Measurements from ENCODE around the gene ARL15.

The ARL15 gene

DNA sequence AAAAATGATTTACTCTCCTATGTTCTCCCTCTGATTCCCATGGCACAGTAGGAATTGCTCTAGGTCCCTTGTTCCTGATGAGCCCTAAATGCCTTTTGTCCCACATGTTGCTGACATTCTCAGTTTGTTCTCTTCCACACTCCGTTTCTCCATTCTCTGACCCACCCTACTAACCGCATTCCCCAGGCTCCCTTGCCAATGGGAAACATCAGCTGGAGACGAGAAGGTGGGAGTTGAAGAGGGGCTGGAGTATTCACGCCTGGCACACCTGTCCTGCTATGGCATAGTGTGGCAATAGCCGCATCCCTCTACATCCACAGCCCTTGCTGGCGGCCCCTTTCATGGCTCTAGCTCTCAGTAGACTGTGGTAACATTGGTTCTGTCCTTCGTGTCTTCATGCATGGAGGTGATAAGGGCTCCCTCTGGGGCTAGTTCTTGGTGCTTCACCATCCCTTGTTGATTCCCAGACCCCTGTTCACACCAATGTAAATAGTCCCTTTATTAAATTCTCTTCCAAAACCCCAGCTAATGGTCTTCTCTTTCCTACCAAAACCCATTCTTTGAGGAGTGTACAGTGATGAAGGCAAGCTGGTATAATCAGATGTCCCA is 16.4 kb upstream of the ARL15 start:
- no peak overlapping the region for H3K4me3 ChIP-seq (ENCODE audit: low read length, poor library complexity, severe bottlenecking)
- no peaks in the 10 kb centered on the region for H3K9me2 ChIP-seq (replicated peaks; ENCODE audit: low read depth, low read length)
- no peak for TF ChIP-seq EZH2phosphoT487 (IDR thresholded peaks at IDR 0.05; ENCODE audit: borderline replicate concordance)
- TF ChIP-seq, protein P1, sequence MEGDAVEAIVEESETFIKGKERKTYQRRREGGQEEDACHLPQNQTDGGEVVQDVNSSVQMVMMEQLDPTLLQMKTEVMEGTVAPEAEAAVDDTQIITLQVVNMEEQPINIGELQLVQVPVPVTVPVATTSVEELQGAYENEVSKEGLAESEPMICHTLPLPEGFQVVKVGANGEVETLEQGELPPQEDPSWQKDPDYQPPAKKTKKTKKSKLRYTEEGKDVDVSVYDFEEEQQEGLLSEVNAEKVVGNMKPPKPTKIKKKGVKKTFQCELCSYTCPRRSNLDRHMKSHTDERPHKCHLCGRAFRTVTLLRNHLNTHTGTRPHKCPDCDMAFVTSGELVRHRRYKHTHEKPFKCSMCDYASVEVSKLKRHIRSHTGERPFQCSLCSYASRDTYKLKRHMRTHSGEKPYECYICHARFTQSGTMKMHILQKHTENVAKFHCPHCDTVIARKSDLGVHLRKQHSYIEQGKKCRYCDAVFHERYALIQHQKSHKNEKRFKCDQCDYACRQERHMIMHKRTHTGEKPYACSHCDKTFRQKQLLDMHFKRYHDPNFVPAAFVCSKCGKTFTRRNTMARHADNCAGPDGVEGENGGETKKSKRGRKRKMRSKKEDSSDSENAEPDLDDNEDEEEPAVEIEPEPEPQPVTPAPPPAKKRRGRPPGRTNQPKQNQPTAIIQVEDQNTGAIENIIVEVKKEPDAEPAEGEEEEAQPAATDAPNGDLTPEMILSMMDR (conservative IDR thresholded peaks at IDR 0.05; ENCODE audit: low read length) = no peak
- no peak overlapping the region for H3K4me2 ChIP-seq (ENCODE audit: low read depth, low read length, poor library complexity, severe bottlenecking)
- H3K36me3 ChIP-seq (ENCODE audit: insufficient read depth, low read length) = no peaks in the 10 kb centered on the region
- H3K9ac ChIP-seq (ENCODE audit: low read depth, low read length, poor library complexity, severe bottlenecking) = no peak overlapping the region
- no peaks in the 10 kb centered on the region for H3K27me3 ChIP-seq (ENCODE audit: insufficient read depth, low read length, poor library complexity, severe bottlenecking)
- no peak overlapping the region for H2AFZ ChIP-seq (ENCODE audit: low read length)
- no peaks in the 10 kb centered on the region for H3F3A ChIP-seq (ENCODE audit: low read depth)
- H3K79me2 ChIP-seq (ENCODE audit: insufficient read depth, low read length) = no peaks in the 10 kb centered on the region
- no peaks in the 10 kb centered on the region for H3K4me1 ChIP-seq (ENCODE audit: insufficient read depth, low read length, poor library complexity, severe bottlenecking)
- H4K20me1 ChIP-seq (ENCODE audit: insufficient read depth, low read length, poor library complexity, severe bottlenecking) = no peaks in the 10 kb centered on the region
- H3K9me3 ChIP-seq (ENCODE audit: insufficient read depth, low read depth, low read length) = no peaks in the 10 kb centered on the region

DNA sequence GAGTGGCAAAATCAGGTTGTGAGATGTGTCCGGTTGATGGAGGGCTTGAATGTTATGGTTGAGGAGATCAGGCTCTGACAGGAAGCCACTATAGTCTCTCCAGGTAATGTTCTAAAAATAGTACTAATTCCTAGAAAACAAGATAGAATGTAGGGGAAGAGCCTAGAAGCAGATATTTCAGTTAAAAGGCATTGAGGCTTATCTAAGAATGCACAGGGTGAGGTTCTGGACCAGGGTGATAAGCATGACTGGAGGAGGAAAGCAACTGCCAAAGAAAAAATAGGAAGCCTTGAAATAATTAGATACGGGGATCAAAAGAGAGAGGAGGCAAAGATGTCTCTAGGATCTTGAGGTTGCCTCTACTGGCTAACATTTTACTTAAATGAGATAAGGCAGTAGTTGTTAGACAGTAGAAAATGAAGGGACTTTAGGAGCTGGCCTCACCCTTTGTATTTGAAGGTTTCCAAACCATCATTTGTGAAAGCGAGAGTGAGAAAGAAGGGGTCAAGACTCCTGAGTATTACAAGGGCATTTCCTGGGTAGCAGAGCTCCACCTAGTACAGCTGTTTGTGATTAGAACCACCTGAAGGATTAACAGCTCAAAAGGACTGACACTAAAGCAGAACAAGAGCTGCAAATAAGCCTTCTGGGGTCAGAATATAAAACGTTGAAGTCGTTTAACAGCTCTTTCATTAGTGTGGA is 15.4 kb upstream of the ARL15 start:
- no peak overlapping the region for H2AFZ ChIP-seq (ENCODE audit: low read length)

DNA sequence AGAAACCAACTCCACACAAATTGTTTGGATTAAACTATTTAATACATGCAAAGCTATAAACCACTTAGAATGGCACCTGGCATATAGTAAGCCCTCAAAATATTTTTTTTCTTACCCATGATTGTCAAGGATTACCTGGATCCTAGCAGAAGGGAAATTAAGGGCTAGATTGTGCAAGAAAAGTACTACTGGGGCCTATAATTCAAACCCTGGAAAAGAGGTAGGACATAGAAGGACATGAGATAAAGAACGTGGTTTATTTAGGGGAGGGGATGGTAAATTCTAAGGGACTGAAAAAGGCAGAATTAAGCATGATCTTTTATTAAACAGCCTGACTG is 14.9 kb upstream of the ARL15 start:
- Histone ChIP-seq H2AFZ (ENCODE audit: low read length) (no peak overlapping the region), H3K27me3 (ENCODE audit: insufficient read depth, low read length, poor library complexity, severe bottlenecking) (no peaks in the 10 kb centered on the region), H3K9ac (ENCODE audit: low read depth, low read length, poor library complexity, severe bottlenecking) (no peak overlapping the region), H3F3A (ENCODE audit: low read depth) (no peaks in the 10 kb centered on the region), H3K9me2 (replicated peaks; ENCODE audit: low read depth, low read length) (no peaks in the 10 kb centered on the region), H3K9me3 (ENCODE audit: insufficient read depth, low read depth, low read length) (no peaks in the 10 kb centered on the region), H3K36me3 (ENCODE audit: insufficient read depth, low read length) (no peaks in the 10 kb centered on the region), H3K4me1 (ENCODE audit: insufficient read depth, low read length, poor library complexity, severe bottlenecking) (no peaks in the 10 kb centered on the region), H3K4me2 (ENCODE audit: low read depth, low read length, poor library complexity, severe bottlenecking) (no peak overlapping the region), H4K20me1 (ENCODE audit: insufficient read depth, low read length, poor library complexity, severe bottlenecking) (no peaks in the 10 kb centered on the region), H3K4me3 (ENCODE audit: low read length, poor library complexity, severe bottlenecking) (no peak overlapping the region), H3K79me2 (ENCODE audit: insufficient read depth, low read length) (no peaks in the 10 kb centered on the region)
- TF ChIP-seq EZH2phosphoT487 (IDR thresholded peaks at IDR 0.05; ENCODE audit: borderline replicate concordance) = no peak

More for the DNA sequence above, 15.4 kb upstream of the ARL15 start:
- H3K27me3 ChIP-seq (ENCODE audit: insufficient read depth, low read length, poor library complexity, severe bottlenecking) = no peaks in the 10 kb centered on the region
- no peaks in the 10 kb centered on the region for H3K36me3 ChIP-seq (ENCODE audit: insufficient read depth, low read length)
- no peaks in the 10 kb centered on the region for H3K9me3 ChIP-seq (ENCODE audit: insufficient read depth, low read depth, low read length)
- no peaks in the 10 kb centered on the region for H3K79me2 ChIP-seq (ENCODE audit: insufficient read depth, low read length)
- no peaks in the 10 kb centered on the region for H3K9me2 ChIP-seq (replicated peaks; ENCODE audit: low read depth, low read length)
- TF ChIP-seq, protein P1 (conservative IDR thresholded peaks at IDR 0.05; ENCODE audit: low read length) = no peak
- TF ChIP-seq EZH2phosphoT487 (IDR thresholded peaks at IDR 0.05; ENCODE audit: borderline replicate concordance) = no peak
- no peaks in the 10 kb centered on the region for H4K20me1 ChIP-seq (ENCODE audit: insufficient read depth, low read length, poor library complexity, severe bottlenecking)
- H3K4me3 ChIP-seq (ENCODE audit: low read length, poor library complexity, severe bottlenecking) = no peak overlapping the region
- no peaks in the 10 kb centered on the region for H3F3A ChIP-seq (ENCODE audit: low read depth)
- H3K4me1 ChIP-seq (ENCODE audit: insufficient read depth, low read length, poor library complexity, severe bottlenecking) = no peaks in the 10 kb centered on the region
- no peak overlapping the region for H3K9ac ChIP-seq (ENCODE audit: low read depth, low read length, poor library complexity, severe bottlenecking)
- H3K4me2 ChIP-seq (ENCODE audit: low read depth, low read length, poor library complexity, severe bottlenecking) = no peak overlapping the region

All from Loucy (cell line).